ENCODE measurements around the gene RNH1.

Gene RNH1

GRCh38 chr11:536841-537621, 30.0 kb upstream of the RNH1 start, which contains the start of gene LRRC56:
Gene LRRC56, plus strand, starts transcription at chr11:537527. Its CDS starts 3,158 bp downstream, at chr11:540685.
- FAIRE-seq = no peak

DNA sequence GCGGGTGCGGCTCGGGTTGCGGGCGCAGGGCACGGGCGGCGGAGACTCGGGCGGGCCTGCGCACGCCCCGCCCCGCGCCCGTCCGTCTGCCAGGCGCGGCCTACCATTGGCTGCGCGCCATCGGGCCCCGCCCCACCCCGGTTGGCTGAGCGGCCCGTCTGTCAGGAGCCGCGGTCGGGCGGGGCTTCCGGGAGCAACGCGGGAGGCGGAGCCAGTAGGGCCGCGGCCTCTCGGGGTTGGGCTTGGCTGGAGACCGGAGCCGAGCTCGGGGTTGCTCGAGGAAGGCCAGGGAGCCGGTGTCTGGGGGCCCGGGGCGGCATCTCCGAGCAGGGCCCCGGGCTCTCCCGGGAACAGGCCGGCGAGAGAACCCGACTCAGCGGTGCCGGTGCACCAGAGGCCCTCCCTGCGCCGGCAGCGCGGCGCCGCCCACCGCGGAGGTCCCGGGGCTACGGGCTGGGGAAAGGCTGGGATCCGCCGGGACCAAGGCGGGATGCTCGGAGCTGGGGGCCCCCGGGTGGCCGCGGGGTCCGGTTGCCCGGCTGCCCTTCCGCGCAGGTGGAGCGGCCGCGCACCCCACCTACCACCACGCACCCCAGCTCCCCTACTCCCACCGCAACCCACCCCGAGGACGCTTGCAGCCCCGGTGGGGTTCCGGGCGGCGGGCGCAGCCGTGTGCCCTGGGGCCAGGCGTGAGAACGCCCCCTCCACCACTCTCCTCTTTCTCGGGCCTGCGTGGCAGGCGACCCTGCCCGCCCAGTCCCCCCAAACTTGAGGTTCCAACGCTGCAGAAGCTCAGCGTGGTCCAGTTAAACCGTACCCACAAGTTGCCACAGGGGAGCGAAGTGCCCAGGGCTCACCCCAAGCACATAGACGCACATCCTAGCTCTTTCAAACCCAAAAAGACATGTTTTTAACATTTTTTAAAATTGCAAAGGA, 28.7 kb upstream of the RNH1 start, which contains the start of gene HRAS:
Gene HRAS, minus strand, starts transcription at position 58 of the 936 bp plus-strand sequence.
- no peak for FAIRE-seq

- FAIRE-seq = no peak
Measured at GRCh38 chr11:535210-535518, 28.1 kb upstream of the RNH1 start.

GRCh38 chr11:534396-535209, 27.6 kb upstream of the RNH1 start:
- FAIRE-seq = no peak

DNA sequence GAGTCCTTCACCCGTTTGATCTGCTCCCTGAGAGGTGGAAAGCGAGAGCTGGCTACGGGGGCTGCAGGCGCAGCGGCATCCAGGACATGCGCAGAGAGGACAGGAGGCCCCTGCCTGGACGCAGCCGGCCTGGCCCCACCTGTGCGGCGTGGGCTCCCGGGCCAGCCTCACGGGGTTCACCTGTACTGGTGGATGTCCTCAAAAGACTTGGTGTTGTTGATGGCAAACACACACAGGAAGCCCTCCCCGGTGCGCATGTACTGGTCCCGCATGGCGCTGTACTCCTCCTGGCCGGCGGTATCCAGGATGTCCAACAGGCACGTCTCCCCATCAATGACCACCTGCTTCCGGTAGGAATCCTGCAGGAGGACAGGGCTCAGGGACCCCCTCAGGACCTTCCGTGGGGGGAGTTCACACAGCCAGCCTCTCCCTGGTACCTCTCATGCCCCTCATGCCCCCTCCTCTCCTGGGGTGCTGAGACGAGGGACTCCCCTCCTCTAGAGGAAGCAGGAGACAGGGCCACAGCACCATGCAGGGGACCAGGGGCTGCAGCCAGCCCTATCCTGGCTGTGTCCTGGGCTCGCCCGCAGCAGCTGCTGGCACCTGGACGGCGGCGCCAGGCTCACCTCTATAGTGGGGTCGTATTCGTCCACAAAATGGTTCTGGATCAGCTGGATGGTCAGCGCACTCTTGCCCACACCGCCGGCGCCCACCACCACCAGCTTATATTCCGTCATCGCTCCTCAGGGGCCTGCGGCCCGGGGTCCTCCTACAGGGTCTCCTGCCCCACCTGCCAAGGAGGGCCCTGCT, 26.7 kb upstream of the RNH1 start:
- no peak for FAIRE-seq

GRCh38 chr11:532986-533585, 26.0 kb upstream of the RNH1 start:
- FAIRE-seq = no peak

- FAIRE-seq = no peak
Measured at GRCh38 chr11:532527-532985, 25.5 kb upstream of the RNH1 start.

- no peak for FAIRE-seq
Measured at GRCh38 chr11:531919-532526, 25.0 kb upstream of the RNH1 start.

DNA sequence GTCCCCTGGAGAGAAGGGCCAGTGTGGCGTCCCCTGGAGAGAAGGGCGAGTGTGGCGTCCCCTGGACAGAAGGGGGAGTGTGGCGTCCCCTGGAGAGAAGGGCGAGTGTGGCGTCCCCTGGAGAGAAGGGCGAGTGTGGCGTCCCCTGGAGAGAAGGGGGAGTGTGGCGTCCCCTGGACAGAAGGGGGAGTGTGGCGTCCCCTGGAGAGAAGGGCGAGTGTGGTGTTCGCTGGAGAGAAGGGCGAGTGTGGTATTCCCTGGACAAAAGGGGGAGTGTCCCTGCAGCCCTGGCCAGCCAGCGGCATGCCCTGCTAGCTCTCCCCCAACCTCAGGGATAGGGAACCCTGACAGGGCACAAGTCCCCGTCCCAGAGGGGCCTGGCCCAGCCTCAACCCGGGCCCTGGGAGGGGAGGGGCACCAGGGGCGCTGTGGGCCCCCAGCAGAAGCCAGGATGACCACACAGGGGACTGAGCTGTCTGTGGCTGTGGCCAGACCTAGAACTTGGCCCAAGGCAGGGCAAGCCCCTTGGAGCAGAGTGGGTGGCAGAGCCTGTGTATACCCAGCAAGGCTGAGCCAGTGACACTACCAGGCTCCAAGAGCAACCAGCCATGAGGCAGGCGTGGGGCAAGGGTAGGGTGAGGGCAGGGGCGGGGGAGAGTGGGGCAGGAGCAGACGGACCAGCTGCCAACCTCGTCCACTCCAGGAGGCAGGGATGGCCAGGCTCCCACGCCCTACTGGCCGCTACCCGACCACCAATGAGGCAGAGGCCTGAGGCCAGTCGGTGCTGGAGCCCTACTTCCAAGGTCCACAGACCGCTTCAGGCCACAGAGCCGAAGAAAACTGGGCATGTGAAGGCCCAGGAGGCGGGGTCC, 24.2 kb upstream of the RNH1 start:
- FAIRE-seq = no peak

DNA sequence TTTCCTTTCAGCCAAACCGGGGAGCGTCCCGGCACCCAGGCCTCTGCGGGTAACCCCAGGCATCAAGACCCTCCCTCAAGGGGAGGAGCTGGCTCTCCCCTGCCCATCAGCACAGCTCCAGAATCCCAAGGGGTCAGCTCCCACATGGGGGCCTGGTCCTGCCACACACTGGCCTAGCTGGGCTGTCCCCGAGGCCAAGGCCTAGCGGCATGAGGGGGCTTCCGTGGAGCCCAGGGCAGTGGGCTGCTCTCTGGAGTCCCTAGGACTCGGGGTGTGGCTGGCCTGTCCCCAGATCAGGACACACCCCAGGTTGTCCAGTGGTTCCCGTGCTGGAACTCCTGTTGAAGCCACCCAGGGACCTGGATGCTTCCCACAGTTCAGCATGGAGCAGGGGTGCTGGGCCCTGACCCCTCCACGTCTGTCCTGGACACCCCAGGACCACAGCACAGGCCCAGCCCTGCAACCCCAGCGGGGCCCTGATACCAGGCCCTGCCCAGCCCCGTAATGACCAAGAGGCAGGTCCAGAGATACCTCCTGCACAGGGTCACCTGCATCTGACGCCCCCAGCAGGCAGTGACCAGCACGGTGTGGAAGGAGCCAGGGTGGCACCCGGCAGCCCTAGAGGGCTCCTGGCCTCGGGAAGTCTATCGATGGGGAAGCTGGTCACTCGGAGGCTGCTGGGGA, 22.8 kb upstream of the RNH1 start:
- FAIRE-seq = no peak

DNA sequence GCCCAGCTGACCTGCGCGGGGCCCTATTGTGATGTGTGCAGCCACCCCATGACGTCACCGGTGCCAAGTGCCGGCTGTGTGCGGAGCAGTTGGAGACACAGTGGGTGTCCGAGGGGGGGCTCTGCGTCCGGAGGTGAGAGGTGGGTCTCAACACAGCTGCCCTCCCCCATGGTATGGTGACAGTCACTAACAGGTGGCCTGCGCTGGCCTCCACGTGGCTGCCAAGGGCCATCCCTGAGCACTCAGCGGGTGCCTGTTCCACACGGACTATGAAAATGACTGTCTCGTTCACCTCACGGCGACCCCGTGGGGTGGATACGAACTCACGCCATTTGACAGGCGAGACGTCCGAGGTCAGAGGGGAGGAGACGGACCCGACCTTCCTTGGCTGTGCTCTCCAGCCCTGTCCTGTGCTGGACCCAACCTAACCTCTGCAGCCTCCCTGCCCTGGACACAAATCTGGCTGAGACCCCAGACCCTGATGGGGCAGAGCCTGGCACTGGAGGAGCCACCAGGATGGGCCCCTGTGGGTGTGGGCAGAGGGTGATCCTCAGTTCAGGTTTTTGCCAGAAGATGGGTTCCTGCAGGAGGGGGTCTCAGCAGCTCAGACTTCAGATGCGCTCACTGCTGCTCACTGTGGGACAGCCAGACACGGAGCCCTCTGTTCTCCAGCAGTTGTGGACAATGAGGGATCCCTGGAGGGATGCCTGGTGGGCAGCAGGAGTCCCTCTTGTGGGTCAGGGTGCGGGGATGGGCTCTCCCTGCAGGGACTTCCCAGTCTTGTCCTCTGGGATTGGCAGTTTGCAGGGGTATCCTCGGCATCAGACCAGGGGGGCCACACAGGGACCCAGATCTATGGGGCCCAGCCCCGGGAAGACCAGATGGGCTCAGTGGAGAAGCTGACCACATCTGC, 22.0 kb upstream of the RNH1 start:
- FAIRE-seq = no peak

GRCh38 chr11:528166-528814, 21.2 kb upstream of the RNH1 start:
- FAIRE-seq = no peak

DNA sequence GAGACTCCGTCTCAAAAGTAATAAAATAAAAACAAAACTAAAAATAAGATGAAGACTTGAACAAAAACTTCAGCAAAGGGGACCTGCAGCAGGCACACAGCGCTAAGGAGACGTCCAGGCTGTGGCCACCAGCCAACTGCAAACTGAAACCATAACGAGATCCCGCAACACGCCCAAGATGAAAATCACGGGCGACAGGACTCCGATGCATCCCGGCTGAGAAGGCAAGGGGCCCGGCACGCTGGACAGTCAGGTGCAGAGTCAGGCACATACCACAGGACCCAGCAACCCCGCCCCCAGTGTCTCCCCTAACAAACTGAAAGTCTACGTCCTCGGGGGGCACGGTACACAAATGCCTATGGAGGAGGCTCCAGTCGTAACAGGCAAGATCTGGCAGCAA, 19.1 kb upstream of the RNH1 start:
- FAIRE-seq = no peak

DNA sequence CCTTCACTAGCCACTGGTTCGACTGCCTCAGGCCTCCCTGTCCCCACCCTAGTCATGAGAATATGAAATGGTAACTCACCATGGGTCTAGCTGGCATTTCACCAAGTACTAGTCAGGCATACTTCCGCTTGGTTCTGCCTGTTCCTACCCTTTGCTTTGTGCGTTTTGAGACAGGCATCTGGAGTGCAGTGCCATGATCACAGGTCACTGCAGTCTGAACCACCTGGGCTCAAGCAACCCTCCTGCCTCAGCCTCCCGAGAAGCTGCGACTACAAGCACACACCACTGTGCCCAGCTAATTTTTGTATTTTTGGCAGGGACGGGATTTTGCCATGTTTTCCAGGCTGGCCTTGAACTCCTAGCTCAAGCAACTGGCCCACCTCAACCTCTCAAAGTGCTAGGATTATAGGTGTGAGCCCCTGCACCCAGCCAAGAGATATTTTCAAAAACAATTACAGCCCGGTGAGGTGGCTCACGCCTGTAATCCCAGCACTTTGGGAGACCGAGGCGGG, 14.2 kb upstream of the RNH1 start:
- no peak for FAIRE-seq

GRCh38 chr11:520428-521176, 13.6 kb upstream of the RNH1 start:
- no peak for FAIRE-seq

DNA sequence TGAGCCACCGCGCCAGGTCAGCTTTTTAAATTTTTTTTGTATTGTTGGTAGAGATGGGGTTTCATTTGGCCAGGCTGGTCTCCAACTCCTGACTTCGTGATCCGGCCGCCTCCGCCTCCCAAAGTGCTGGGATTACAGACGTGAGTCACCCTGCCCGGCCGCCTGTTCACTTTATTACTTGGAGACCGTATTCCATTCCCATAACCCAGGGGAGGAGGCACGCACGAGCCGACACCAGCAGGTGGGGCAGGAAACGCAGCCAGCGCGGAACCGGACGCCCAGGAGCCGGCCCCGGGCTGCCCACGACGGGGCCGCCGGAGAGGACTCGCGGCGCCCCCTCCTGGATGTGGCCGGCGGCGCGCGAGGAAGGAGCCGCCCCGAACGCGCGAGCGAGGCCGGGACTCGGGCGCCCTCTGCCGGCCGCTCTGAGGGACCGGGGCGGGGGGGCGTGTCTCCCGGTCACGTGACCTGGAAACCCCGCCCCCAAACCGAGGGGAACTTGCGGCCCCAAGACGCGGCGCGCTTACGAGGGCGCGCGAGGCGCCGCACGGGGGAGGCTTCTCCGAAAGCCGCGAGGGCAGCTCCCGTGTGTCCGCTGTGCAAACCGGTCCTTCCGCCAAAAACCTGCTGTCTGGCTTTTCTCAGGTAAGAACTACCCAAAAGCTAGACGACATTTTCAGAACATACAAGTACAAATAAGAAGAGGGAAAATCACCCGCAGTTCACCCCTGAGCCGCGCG, 11.6 kb upstream of the RNH1 start:
- no peak for FAIRE-seq

Data from colon (tissue), 2 donors.